Left lung (tissue), 10 donors: ENCODE data around the gene MEGF8. TPM values are rescaled to one million over a fixed set of nuclear protein-coding genes. Genes with fewer than 3 reads are reported as not detected.

Experiments
- ATAC-seq: fragments of 200-7000 bp; cut with Tn5 transposase; one replicate; pipeline ENCODE4 v1.9.1; 2020; ENCODE audit warnings: moderate library complexity
- DNase-seq, 4 donors: peaks; one replicate each; pipeline ENCODE4 v3.0.0-alpha.2; 2013 to 2020
- H3K27ac ChIP-seq, 2 donors: fragments of 200-600 bp; sonication (generic) in 1 of 2; one replicate each; pipeline versions ENCODE4 v1.5.0 to v1.8.0; 2020 to 2021
- H3K27me3 ChIP-seq, 2 donors: fragments of 200-600 bp; sonication (generic) in 1 of 2; one replicate each; pipeline versions ENCODE4 v1.5.0 to v1.8.0; 2020 to 2021
- H3K36me3 ChIP-seq, 2 donors: fragments of 200-600 bp; sonication (generic) in 1 of 2; one replicate each; pipeline versions ENCODE4 v1.5.0 to v1.8.0; 2020 to 2021
- H3K4me1 ChIP-seq, 2 donors: fragments of 200-600 bp; one replicate each; pipeline ENCODE4 v1.8.0; 2021
- H3K4me3 ChIP-seq, 2 donors: fragments of 200-600 bp; sonication (generic) in 1 of 2; one replicate each; pipeline versions ENCODE4 v1.5.0 to v1.8.0; 2020 to 2021; ENCODE audit warnings: mild to moderate bottlenecking in 1 of 2
- H3K9me3 ChIP-seq, 2 donors: fragments of 200-600 bp; sonication (generic) in 1 of 2; one replicate each; pipeline versions ENCODE4 v1.5.0 to v1.8.0; 2020 to 2021
- intact Hi-C, 2 donors: fragments of 100-400 bp; cut with DNase I; formaldehyde crosslinking; loops; one replicate each; pipeline versions ENCODE4 v1.11.2 to v1.14.2; 2022
- polyA plus RNA-seq, 6 donors: library from polyadenylated mRNA; unstranded; fragments of 120-200 nt; gene quantifications; one replicate each; pipeline ENCODE4 v1.2.1, GENCODE V29; 2013; ENCODE audit not compliant: insufficient read length in 6 of 6
- total RNA-seq, 2 donors: library from RNA; stranded (reverse); fragmentation: NEBNext Ultra II Directional; extraction: Animal tissue kit (Norgen Biotek cat#: 25700); gene quantifications; one replicate each; pipeline ENCODE4 v1.2.1, GENCODE V29; 2021
- TF ChIP-seq, protein P1 (sequence below), 2 donors: fragments of 200-600 bp; sonication (generic) in 1 of 2; IDR thresholded peaks; one replicate each; pipeline versions ENCODE4 v1.5.0 to v1.8.0; 2021; ENCODE audit warnings: antibody characterized with exemption in 2 of 2
- donor health status: DM: no; HTN: yes; CAD: no.
- donor health status: DM: no; HTN: no; CAD: no.

The MEGF8 gene
- total and polyA plus RNA-seq, 8 donors: 15.7 to 38.9 (median 34.8) TPM

DNA sequence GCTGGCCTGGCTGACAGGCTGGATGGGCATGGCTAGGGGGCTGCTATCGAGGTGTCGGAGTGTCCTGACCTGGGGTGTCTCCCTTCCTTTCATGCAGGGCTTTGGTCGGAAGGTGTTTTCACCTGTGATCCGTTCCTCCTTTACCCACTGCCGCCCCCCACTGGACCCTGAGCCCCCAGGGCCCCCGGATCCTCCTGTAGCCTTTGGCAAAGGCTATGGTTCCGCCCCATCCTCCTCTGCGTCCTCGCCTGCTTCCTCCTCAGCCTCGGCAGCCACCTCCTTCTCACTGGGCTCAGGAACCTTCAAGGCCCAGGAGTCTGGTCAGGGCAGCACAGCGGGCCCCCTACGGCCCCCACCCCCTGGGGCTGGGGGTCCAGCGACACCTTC lies 35.3 kb upstream of the MEGF8 start:
- H3K9me3 ChIP-seq: no peaks in the 10 kb centered on the region
- H3K4me3 ChIP-seq: no peak overlapping the region
- ATAC-seq (no peak), DNase-seq (no peak)
- no peaks in the 10 kb centered on the region for H3K27me3 ChIP-seq
- TF ChIP-seq, protein P1, sequence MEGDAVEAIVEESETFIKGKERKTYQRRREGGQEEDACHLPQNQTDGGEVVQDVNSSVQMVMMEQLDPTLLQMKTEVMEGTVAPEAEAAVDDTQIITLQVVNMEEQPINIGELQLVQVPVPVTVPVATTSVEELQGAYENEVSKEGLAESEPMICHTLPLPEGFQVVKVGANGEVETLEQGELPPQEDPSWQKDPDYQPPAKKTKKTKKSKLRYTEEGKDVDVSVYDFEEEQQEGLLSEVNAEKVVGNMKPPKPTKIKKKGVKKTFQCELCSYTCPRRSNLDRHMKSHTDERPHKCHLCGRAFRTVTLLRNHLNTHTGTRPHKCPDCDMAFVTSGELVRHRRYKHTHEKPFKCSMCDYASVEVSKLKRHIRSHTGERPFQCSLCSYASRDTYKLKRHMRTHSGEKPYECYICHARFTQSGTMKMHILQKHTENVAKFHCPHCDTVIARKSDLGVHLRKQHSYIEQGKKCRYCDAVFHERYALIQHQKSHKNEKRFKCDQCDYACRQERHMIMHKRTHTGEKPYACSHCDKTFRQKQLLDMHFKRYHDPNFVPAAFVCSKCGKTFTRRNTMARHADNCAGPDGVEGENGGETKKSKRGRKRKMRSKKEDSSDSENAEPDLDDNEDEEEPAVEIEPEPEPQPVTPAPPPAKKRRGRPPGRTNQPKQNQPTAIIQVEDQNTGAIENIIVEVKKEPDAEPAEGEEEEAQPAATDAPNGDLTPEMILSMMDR (IDR thresholded peaks at IDR 0.05): no peak
- intact Hi-C loops: no loop called here
- no peak overlapping the region for H3K27ac ChIP-seq
- H3K4me1 ChIP-seq: peaks cover 12 to 17% of the 10 kb centered on the region in 2 donors
- peaks cover 0 to 84% of the 10 kb centered on the region in 2 donors for H3K36me3 ChIP-seq

DNA sequence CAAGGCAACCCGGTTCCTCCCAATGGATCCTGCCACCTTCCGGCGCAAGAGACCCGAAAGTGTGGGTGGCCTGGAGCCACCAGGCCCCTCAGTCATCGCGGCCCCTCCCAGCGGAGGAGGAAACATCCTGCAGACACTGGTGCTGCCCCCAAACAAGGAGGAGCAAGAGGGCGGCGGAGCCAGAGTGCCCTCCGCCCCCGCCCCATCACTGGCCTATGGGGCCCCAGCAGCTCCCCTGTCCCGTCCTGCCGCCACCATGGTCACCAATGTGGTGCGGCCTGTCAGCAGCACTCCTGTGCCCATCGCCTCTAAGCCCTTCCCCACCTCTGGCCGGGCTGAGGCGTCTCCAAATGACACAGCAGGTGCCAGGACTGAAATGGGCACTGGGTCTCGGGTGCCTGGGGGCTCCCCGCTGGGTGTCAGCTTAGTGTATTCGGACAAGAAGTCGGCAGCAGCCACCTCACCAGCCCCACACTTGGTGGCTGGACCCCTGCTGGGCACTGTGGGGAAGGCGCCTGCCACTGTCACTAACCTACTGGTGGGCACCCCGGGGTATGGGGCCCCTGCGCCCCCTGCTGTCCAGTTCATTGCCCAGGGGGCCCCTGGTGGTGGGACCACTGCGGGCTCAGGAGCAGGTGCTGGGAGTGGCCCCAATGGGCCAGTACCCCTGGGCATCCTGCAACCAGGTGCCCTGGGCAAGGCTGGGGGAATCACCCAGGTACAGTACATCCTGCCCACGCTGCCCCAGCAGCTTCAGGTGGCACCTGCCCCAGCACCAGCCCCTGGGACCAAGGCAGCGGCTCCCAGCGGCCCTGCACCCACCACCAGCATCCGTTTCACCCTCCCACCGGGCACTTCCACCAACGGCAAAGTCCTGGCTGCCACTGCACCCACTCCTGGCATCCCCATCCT lies 34.7 kb upstream of the MEGF8 start:
- H3K4me3 ChIP-seq: no peak overlapping the region
- H3K36me3 ChIP-seq: peaks cover 0 to 89% of the 10 kb centered on the region in 2 donors
- no peak overlapping the region for H3K27ac ChIP-seq
- intact Hi-C loops: no loop called here
- H3K9me3 ChIP-seq: no peaks in the 10 kb centered on the region
- DNase-seq: peak in 1 of 4 donors; percentile 79
- TF ChIP-seq, protein P1 (IDR thresholded peaks at IDR 0.05): peak; percentile 7 to 42
- peak; percentile 8 for ATAC-seq
- H3K27me3 ChIP-seq: no peaks in the 10 kb centered on the region
- H3K4me1 ChIP-seq: peaks cover 5 to 10% of the 10 kb centered on the region in 2 donors

DNA sequence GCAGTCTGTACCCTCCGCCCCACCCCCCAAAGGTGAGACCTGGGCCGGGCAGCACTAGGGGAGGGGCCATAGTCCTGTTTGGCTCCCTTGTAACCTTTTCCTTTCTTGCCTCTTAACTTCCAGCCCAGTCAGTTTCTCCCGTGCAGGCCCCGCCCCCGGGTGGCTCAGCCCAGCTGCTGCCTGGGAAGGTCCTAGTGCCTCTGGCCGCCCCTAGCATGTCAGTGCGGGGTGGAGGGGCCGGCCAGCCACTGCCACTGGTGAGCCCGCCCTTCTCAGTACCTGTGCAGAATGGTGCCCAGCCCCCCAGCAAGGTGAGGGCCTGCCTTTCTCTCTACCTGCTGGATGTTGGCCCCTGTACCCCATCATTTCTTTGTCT lies 34.0 kb upstream of the MEGF8 start:
- Histone ChIP-seq H3K36me3 (peaks cover 0 to 89% of the 10 kb centered on the region in 2 donors), H3K27ac (no peak overlapping the region), H3K4me1 (peaks cover 0 to 4% of the 10 kb centered on the region in 2 donors), H3K9me3 (no peaks in the 10 kb centered on the region), H3K4me3 (no peak overlapping the region), H3K27me3 (no peaks in the 10 kb centered on the region)
- TF ChIP-seq, protein P1 (IDR thresholded peaks at IDR 0.05): no peak
- no peak for ATAC-seq
- intact Hi-C loops: no loop called here
- no peak for DNase-seq

DNA sequence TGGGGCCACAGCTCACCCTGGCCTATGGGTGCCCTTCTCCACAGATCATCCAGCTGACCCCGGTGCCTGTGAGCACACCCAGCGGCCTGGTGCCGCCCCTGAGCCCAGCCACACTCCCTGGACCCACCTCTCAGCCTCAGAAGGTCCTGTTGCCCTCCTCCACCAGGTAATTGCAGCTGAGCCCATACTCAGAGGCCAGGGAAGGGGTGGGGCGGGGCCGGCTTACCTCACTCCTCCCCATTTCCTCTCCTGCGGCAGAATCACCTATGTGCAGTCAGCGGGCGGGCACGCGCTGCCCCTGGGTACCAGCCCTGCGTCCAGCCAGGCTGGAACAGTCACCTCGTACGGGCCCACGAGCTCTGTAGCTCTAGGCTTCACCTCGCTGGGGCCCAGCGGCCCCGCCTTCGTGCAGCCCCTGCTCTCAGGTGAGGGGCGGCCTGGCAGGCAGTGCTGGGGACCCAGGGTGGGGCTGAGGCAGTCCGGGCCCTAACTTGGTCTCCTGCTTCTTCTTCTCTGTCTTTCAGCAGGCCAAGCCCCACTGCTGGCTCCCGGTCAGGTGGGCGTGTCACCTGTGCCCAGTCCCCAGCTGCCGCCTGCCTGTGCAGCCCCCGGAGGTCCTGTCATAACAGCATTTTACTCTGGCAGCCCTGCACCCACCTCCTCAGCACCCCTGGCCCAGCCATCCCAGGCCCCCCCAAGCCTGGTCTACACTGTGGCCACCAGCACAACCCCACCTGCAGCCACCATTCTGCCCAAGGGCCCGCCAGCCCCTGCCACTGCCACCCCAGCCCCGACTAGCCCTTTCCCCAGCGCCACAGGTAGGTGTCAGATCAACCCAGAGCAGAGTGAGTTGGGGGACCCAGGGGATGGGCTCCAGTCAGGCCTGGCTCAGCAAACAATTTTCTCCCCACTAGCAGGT lies 33.1 kb upstream of the MEGF8 start:
- DNase-seq (no peak), ATAC-seq (no peak)
- Histone ChIP-seq H3K4me1 (no peaks in the 10 kb centered on the region), H3K27me3 (no peaks in the 10 kb centered on the region), H3K36me3 (peaks cover 0 to 83% of the 10 kb centered on the region in 2 donors), H3K9me3 (no peaks in the 10 kb centered on the region), H3K4me3 (no peak overlapping the region), H3K27ac (no peak overlapping the region)
- intact Hi-C loops: no loop called here
- TF ChIP-seq, protein P1 (IDR thresholded peaks at IDR 0.05): no peak

- TF ChIP-seq, protein P1 (IDR thresholded peaks at IDR 0.05): no peak
- no peak for ATAC-seq
- Histone ChIP-seq H3K4me1 (no peaks in the 10 kb centered on the region), H3K4me3 (no peak overlapping the region), H3K36me3 (peaks cover 0 to 76% of the 10 kb centered on the region in 2 donors), H3K27me3 (no peaks in the 10 kb centered on the region), H3K9me3 (no peaks in the 10 kb centered on the region), H3K27ac (no peak overlapping the region)
- no peak for DNase-seq
- intact Hi-C loops: no loop called here
Measured at GRCh38 chr19:42292963-42293362, 32.5 kb upstream of the MEGF8 start.
